GM18909 (cell line): ENCODE data around the gene DRD2.
"Not testable (repeated sequence)": the region's sequence is repeated elsewhere in the genome, so short reads cannot be mapped to it uniquely, and the experiment has no call there.

Source experiments
- ATAC-seq: cut with Tn5 transposase; IDR thresholded peaks from one replicate; pipeline ENCODE4 v1.9.1; 2021; ENCODE audit warnings: mild to moderate bottlenecking; ENCODE audit not compliant: unreplicated experiment, poor library complexity

Gene DRD2

DNA sequence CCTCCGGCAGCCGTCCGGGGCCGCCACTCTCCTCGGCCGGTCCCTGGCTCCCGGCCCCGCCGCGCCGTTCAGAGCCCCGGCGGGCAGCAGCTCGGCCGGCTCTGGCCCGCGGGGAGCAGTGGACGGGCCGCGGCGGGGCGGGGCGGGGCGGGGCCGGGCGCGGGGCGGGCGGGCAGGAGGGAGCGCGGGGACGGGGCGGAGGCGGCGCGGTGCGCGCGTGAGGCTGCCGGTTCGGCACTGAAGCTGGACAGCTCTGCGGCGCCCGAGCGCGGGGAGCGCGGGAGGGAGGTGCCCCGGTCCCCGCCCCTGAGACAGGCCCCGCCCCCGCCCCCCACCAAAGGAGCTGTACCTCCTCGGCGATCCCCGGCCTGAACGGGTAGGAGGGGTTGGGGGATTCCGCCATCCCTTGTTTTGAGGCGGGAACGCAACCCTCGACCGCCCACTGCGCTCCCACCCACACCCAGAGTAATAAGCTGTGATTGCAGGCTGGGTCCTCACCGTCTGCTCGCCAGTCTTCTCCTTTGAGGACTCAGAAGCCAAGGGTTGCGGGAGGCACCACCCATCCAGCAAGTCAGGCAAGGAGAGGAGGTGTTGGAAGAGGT, at the start of gene DRD2:
Gene DRD2 (minus strand): TSS at position 239 of the 602 bp plus-strand sequence. CDS start 50,747 bp downstream, outside the sequence.
- no peak for ATAC-seq

DNA sequence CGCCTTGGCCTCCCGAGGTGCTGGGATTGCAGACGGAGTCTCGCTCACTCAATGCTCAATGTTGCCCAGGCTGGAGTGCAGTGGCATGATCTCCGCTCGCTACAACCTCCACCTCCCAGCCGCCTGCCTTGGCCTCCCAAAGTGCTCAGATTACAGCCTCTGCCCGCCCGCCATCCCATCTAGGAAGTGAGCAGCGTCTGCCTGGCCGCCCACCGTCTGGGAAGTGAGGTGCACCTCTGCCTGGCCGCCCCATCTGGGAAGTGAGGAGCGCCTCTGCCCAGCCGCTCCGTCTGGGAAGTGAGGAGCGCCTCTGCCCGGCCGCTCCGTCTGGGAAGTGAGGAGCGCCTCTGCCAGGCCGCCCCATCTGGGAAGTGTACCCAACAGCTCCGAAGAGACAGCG, 48.7 kb upstream of the DRD2 start:
- not testable (repeated sequence) for ATAC-seq

DNA sequence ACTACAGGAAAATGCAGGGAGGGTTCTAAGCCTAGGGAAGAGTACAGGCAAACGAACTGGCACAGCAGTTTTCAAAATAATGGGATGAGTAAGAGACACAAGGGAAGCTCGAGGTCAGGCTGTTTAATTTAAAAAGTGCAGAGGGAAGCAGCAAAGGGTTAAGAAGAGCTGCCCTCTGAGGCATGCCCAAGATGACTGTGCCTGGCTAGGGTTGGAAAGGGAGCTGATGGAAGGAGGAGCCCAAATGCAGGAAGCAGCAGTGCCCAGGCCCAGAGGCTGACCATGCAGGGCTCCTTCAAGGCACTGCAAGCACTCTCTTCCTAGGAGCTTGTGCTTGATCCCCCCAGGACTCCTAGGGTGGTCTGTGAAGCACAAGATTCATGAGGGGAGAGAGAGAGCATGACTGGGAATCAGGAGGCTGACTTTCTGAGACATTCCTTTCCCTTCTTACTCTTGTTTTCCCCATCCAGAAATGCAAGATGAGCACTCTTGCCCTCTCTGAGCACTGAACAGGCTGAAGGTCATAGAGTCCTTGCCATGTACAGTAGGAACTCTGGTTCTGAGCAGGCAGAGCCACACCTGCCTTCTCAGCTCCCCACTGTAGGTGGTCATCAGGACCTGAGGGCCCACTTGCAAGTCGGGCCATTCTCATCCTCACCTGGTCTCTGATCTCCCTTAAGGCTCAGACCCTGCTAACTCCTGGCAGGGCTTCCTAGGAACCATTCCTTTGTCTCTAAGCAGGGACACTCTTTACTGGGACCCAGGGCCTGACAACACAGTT, 46.7 kb upstream of the DRD2 start:
- no peak for ATAC-seq

DNA sequence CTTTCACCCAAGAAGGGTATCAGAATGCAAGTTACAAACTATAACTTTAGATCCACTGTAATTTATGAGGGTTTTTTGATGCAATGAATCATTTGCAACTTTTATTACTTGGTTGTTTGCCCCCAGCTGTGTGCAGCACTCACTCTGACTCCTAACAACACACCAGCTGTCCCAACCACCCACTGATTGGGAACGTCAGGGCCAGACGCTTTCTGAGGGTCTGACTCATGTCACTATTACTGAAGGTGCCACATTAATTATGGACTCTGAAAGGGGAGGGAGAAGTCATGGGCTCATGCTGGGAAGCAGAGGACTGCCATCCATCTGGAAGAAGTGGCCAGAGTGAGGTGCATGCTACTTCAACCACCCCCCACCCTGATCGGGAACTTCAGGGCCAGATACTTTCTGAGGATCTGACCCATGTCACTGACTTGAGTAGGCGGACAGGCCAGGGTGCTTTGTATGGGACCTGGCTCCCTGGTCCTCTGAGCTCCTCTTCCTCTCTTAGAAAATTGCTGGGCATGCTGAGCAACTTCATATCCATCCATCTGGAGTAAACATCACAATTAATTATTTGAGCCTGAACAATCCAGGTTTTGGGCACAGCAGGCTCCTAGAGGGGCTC, 44.9 kb upstream of the DRD2 start:
- no peak for ATAC-seq

DNA sequence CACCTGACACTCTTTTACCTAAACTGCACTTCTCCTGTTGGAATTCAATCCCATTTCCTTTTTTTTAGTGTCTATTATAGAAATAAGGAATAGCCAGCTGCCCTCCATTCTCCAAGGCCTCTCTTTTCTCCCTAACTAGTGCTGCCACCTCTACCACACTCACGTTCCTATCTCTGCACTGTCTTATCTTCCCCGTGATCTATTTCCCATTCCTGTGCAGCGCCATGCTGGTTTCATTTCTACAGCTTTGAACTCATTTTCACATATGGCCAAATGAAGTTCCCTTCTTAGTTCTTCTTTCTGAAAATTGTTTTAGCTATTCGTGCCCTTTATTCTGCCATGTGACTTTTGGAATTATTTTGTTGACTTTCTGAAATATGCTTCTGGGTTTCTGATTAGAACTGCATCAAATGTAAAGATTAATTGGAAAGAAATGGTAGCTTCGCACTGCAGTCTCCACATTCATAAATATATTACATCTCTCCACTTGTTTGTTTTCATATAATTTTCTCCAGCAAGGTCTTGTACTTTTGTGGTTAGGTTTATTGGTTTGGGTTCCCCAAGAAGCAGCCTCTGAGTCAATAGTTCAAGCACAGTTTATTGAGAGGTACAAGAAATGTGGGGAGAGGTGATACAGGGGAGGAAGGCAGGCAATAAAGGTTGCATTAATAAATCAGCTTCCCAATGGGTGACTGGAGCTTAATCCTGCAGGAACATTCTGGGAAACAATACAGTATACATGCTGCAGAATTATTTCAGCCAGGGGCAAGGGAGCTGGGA, 43.7 kb upstream of the DRD2 start:
- ATAC-seq: no peak

DNA sequence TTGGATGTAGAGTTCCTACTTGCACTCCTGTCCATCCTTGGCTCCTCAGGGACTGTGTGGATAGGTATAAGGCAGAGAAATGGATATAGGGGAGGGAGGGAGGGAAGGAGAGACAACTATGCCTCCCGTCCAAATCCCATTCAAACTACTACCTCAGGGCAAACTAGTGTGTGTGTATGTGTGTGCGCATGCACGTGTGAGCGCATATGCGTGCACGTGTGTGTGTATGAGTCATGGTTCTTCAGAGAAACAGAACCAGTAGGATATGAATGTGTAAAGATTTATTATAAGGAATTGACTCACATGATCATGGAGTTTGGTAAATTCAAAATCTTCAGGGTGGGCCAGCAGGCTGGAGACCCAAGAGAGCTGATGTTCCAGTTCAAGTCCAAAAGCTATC, 42.2 kb upstream of the DRD2 start:
- ATAC-seq: no peak

DNA sequence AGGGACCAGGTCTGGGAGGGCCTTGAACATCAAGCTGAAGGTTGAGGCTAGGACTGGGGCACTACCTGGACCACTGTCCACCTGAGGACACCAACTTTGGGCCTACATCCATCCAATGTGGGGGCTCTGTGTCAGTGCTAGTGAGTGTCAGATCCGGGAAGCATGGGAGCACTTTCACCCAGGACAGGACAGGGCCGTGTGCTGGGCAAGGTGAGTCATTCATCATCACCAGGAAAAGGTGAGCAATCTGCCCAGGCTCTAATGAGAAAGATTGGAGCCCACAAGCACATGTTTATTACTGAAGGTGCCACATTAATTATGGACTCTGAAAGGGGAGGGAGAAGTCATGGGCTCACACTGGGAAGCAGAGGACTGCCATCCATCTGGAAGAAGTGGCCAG, 39.7 kb upstream of the DRD2 start:
- no peak for ATAC-seq

DNA sequence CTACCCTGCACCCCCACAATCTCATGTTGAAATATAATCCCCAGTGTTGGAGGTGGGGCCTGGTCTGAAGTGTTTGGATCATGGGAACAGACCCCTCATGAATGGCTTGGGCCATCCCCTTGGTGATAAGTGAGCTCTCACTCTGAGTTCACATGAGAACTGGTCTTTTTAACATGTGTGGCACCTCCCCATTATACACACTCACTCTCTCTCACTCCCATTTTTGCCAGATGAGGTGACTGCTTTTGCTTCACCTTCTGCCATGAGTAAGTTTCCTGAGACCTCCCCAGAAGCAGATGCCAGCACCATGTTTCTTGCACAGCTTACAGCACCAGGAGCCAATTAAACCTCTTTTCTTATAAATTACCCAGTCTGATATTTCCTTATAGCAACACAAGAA, 32.1 kb upstream of the DRD2 start:
- no peak for ATAC-seq

DNA sequence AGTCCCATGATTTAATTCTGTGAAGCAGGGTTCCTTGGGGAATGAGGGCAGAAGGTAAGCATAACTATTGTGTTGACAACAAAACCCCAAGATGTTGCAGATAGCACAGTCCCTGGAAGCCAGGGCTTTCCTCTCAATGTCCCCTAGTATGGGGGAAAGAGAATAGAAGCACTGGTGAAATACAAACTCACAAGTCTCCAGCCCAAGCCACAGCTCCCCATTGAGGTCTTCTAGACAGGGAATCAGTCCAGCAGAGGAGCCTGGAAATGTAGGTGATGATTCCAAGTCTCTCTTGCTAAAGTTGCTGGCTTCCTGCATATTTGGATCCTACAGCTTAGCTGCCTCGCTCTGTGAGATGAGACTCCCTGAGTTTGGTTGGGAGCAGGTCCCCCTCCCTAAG, 31.7 kb upstream of the DRD2 start:
- ATAC-seq: no peak

DNA sequence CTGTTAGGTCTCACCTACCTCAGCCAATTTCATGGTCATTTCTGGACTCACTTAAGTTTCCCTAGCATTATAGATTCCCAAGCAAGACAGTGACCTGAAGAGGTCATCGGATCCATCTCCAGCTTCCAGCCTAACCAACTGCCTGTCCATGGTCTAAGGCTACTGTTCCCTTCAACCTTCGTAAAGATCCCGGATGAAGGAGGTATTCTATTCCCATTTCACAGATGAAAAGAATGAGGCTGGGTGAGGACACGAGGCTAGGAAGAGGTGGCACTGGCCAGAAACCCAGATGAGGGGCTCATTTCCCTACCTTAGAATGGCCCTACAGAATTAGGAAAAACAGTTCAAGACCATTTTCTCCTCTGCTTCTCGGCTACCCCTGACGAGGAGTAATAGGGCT, 31.3 kb upstream of the DRD2 start:
- no peak for ATAC-seq

DNA sequence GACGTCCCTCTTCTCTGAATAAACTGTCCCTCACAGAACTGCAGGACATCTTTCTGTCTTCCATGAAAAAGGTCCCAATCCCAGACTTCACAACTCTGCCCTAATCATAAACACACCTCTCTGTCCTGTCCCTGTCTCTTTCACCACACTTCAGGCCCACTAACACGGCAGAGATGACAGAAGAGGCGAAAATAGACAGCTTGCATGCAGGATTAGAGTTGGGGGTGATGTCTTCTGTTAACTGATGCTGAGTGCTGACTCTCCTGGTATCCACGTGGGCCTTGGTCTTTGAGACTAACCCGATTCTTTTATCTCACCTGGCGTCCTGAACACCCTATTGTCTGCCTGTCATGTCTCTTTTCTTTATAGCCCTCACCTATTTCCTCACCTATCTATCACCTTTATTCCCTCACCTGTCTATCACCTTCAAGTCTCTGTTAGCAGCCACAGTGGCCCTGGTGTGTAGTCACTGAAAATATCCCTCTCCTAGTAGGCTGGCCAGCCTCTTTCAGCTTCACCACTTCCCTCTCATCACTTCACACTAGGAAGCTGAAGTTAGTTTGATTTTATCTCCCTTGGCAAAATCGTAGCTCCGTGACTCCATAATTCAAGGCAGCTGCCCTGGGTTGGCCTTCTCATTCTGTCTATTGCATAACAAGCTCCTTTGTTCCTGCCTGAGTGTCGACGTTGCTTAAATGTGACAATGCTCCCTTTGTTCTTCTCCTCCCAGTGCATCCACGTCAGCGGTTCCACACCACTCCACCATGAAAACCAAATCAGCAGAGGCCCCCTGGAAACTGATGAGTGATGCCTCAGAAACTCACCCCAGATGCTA, 30.6 kb upstream of the DRD2 start:
- no peak for ATAC-seq

DNA sequence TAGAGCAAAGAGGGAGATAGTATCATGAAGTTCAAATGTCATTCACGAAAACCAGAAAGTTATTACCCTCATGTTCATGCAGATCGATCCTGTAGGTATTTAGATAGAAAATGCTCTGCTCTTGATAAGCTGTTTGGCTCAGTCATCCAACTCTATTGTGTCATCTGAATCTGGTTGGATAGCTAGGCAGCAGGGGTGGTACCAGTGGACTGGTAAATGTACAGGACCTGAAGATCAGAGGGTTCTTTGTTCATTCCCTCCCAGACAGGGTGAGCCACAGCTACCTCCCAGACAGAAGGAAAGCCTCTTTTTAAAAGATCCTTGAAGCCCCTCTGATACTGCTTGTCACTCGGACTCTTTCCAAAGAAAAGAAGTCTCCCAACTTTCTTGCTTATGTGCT, 29.8 kb upstream of the DRD2 start:
- ATAC-seq: no peak

DNA sequence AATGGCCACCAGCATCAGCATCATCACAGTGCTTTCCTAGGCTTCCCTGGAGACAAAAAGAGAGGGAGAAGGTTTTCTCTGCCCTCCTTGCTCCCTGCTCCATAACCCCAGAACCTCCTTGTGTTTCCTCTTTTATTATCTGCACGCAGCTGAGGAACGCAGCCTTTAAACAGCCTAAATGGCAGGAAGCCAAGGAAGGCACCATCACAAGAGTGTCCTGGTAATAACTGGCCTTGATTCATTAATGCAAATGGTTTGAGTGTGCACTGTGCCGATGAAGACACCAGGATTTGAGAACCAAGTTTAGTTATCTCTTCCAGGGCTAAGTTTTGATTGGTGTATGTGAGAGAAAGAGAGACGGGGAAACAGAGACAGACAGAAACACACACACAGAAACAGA, 29.4 kb upstream of the DRD2 start:
- no peak for ATAC-seq

DNA sequence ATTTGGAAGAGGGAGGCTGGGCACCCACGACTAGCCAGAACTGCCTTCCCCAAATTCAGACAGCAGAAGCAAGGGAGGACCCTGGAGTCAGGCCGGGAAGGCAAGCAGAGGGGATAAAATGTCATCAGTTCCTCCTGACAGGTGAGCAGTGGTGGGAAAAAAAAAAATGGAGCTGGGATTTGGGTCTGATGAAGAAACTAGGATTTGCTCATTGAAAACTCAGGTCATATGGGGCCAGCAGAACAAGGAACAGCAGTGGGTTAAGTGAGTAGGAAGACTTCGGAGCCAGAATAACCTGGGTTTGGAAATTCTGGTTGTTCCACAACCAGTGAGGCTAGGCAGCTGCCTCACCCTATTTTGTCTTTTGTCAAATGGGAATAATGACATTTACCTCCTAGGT, 28.9 kb upstream of the DRD2 start:
- no peak for ATAC-seq

DNA sequence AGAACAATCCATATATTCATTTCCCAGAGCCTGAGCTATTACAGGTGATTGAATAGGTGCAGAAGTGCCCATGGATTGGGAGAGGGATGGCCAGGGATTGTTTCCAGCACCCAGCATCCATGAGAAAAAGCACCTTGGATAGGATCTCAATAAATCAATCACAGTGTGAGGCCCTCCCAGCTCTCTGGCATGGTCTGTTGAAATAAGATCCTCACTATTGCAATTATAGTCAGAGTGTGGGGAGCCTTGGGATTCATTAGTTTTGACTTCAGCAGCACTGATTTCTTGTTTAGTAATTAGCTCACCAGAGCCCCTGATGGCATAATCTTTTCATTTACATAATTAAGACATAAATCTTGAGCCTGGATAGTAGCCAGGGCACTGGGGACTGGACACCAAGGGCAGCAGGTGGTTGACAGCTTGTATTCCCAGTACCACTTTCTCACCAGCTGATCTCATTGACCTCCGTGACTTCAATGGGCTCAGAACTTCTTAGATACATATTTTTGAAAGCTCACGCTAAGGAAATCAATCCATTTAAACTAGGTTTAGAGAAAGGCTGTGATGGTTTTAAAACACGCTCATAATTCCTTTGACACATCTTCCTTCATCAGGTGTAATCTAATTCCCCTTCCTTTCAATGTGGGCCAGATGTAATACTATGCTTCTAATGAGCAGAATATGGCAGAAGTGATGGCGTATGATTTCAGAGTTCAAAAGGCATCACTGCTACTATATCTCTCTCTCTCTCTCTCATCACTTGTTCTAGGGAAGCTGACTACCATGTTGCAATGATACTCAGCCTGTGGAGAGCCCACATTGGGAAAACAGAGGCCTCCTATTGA, 22.1 kb upstream of the DRD2 start:
- no peak for ATAC-seq

DNA sequence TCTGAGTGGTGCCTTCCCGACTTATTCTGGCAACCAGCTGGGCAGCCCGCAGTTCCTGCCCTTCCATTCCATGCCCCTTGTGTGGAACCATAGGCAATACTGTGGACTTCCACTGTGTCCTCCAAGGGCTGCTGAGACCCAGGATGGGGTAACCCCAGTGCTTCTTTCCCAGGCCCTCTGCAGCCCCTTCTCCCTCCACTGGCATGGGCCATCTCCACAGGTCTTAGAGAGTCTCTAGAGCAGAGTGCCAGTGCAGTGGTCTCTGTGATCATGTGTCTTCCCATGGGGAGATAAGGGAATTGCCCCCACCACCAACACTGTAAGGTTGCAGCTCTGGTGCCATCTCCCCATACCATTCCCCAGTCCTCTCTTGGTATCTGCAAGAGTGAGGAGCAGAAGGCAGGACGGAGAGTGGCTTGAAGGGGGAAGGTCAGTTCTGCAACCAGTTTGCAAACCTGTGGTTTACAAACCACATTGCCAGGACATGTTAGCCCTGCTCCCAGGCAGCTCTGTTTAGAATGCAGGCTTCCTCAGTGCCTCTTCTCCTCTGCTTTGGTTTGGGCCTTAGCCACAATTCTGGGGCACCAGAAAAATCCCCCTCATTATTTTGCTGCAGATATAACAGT, 20.9 kb upstream of the DRD2 start:
- ATAC-seq: no peak

DNA sequence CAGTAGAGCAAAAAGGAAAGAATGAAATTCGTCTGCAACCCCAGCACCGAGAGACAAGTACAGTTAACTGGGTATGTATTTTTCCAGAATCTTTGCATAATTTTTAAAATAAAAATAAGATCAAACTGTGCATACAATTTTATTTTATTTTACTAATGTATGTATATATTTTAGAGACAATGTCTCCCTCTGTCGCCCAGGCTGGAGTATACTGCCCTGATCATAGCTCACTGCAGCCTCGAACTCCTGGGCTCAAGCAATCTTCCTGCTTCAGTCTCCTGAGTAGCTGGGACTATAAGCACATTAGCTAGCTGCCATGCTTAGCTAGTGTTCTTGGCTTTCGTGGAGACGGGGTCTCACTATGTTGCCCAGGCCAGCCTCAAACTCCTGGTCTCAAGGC, 18.8 kb upstream of the DRD2 start:
- ATAC-seq: no peak

DNA sequence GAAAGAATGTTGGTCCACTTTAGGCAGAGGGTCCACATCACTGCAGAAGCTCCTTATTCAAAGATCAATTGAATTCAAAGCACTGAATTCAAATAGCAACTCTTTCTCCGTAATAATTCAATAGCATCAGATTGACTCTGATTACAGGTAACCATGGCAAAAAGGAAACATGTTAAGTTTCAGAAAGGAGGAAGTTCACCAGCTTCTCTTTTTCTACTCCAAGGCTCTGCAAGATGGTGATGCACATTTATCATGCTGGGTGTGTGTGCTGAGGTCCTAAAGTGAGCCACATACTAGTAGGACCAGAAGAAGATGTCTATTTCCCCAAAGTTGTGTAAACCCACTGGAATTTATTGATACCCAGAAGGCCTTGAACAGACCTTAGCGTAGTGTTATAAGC, 18.0 kb upstream of the DRD2 start:
- no peak for ATAC-seq

DNA sequence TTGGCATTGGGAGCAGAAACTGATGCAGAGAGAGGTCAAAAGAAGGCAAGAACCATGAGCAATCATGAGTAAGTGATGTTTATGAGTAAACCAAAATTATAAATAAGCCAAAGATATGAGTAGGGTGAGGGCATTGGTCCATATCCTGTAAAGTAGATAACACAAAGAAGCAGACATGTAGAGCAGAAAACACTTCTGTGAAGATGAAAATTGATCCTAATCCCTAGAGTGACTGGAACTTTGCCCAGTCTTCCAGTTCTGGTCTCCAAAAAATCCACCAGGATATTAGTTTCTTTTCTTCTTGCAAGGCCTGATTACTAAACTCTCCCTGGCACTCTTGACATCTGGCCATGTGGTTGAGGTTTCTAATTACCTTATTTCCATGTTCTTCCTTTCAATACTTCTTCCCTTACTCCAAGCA, 13.7 kb upstream of the DRD2 start:
- no peak for ATAC-seq
